Measurements from ENCODE around the gene CD2BP2. TPM values are rescaled to one million over a fixed set of nuclear protein-coding genes. Genes with fewer than 3 reads are reported as not detected.

Gene CD2BP2
- polyA plus RNA-seq, 3 donors: 53.8 to 60.5 (median 56.7) TPM

DNA sequence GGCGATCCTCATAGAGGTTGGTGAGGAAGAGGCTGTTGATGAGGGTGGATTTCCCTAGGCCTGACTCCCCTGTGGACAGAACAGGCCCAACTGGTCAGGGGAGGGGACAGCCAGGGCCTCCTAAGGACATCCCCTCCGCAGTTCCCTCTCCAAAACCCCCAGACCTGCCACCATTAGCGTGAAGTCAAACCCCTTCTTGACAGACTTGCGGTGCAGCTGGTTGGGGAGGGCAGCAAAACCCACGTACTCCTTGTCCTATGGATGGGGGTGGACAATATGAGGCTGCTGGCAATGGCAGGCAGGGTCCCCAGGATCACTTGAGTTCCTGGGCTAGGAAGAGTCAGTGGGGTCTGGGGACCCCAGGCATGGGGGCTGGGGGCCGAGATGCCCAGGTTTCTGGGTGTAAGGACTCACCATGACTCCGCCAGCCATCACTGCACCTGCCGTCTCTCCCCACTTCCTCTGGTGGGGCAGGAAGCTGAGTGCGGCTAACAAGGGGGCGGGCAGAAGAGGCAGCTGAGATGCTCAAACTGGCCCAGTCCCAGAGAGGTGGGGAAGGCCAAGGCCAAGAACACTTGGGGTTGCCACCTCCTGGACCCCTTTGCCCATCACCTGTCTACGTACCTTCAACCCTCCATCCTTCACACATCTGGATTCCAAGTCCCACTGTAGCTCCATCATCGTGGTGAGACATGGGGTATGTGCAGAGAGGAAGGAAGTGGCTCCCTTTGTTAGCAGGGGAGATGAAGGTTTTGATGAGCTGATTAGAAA, 27.2 kb upstream of the CD2BP2 start, which contains the start of gene SEPTIN1:
Gene SEPTIN1 (minus strand): TSS at position 451 of the 771 bp plus-strand sequence. CDS start 19 bp downstream, at position 432.
- no peak for DNase-seq (ENCODE audit: extremely low read depth in 1 of 11, low read depth in 9 of 11, low spot score in 4 of 11)

DNA sequence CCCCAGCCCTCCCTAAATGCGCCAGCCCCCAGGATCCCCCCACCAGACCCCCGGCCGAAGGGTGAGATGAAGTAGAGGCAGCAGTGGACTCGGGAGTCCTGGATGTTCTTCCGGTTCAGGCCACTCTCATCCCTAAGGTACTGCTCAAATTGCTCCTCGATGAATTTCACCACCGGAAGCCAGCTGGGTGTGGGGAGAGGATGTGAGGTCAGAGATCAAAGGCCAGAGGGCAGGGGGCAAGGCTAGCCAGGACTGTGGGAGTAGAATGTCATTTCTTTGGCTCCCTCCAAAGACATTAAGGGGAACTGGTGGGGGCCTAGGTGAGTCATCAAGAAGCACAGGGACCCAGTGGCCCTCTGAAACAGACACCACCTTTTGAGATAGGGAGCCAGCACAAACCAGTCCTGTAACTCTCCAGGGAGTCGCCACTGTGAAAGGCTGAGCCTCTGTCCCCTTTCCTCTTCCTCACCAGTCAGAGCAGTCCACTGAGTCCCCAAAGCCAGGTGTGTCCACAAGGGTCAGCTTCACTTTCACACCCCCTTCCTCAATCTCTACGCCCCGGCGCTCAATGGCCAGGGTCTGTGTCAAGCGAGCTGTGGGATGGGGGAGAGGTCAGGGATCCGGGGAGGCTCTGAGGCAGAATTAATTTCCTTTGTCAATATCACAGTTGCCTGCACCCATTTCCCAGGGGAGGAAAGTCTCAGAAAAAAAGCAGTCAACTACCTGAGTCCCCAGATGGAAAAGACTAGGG, 26.4 kb upstream of the CD2BP2 start:
- no peak for DNase-seq (ENCODE audit: extremely low read depth in 1 of 11, low read depth in 9 of 11, low spot score in 4 of 11)

DNA sequence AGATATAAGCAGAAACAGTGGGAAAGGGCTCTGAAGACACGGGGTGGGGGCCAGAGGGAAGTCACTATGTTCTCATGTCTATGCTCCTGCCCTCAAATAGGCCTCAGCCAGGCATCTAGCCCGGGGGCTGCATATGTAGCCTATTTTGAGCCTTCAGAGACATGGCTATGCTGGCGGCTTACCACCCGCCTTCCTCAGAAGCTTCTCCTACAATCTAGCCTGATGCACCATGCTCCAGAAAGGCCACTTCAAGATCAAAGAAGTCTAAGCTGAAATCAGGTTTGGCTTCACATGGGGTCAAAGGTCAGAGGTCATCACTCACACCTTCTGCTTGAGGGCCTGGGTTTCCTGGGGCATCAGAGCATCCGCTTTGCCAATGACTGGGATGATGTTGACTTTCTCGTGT, 25.7 kb upstream of the CD2BP2 start:
- DNase-seq (ENCODE audit: extremely low read depth in 1 of 11, low read depth in 9 of 11, low spot score in 4 of 11): no peak

DNA sequence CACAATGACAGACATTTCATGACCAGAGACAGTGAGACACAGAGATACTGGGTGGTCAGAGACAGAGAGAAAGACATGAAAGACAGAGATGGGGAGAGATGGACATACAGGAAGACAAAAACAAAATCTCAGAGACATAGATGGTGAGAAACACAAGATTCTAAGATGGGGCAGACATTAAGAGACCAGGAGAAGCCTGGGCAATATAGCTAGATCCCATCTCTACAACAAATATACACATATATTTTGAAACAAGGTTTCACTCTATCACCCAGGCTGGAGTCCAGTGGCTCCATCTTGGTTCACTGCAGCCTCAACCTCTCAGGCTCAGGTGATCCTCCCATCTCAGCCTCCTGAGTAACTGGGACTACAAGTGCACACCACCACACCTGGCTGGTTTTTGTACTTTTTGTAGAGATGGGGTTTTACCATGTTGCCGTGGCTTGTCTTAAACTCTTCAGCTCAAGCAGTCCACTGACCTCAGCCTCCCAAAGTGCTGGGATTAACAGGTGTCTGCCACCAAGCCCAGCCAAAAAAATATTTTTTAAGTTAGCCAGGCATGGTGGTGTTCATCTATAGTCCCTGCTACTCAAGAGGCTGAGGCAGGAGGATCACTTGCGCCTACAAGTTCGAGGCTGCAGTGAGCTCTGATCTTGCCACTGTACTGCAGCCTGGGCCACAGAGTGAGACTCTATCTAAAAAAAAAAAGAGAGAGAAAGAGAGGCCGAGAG, 25.1 kb upstream of the CD2BP2 start:
- no peak for DNase-seq (ENCODE audit: extremely low read depth in 1 of 11, low read depth in 9 of 11, low spot score in 4 of 11)

DNA sequence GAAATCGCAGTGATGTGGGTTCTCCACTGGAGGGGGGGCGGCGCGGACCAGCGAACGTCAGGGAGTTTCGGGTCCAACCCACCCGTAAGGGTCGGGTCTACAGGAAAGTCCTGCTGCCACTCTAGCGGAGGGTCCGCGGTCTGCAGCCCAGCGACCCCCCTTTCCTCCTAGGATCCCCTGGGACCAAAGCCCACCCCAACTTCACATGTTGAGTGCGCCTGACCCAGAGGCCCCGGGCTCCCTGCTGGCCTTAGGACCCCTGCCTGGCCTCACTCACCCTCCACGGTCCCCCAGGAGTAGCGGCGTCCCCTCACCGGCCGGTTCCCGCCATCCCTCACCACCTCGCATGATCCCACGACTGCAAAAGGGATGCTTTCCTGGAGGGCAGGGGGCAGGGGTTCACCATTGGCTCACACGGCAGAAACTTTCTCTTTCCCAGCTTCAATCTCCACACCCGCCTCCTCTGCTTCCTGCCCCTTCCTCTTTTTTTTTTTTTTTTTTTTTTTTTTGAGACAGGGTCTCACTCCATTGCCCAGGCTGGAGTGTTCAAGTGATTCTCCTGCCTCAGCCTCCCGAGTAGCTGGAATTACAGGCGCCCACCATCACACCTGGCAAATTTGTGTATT, 24.2 kb upstream of the CD2BP2 start:
- DNase-seq (ENCODE audit: extremely low read depth in 1 of 11, low read depth in 9 of 11, low spot score in 4 of 11): no peak

DNA sequence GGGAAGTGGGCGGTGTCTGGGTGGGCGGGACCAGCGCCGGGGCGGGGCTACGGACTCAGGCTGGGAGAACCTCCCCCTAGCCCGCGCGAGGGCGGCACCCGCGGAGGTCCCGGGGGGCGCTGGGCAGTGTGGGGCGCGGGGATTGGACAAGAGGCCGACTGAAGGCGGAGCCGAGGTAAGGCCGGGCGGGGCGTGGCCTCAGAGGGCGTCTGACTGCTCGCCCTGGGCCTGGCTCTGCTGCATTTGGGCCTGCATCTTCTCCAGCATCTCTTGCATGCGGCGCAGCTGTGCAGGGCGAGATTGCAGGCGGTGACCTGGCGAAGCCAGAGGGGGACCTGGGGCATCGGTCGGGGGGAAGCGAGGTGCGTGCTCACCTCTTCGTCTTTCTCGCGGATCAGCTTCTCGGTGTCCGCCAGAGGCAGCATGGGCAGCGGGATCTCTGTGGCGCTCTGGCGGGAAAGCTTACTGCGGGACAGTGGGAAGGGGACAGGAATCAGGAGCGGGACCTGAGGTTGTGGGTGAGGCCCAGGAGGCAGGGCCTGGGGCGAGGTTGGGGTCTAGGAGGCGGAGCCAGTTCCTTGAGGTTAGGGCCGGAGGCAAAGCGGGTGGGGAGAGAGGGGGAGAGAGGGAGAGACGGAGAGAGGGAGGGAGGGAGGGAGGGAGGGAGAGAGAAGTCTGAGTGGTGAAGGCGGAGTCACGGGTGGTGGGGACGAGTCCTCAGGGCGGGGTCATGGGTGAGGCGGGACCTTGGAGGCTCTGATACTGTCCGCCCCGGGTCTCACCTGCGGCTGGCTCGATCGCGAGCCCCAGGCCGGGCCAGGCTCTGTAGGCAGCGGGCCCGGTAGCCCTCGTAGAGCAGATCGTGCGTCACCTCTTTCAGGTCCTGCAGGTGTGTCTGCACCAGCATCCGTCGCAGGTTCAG, 23.4 kb upstream of the CD2BP2 start:
- peak; percentile 91 to 99 (median 98) for DNase-seq (ENCODE audit: extremely low read depth in 1 of 11, low read depth in 9 of 11, low spot score in 4 of 11)

DNA sequence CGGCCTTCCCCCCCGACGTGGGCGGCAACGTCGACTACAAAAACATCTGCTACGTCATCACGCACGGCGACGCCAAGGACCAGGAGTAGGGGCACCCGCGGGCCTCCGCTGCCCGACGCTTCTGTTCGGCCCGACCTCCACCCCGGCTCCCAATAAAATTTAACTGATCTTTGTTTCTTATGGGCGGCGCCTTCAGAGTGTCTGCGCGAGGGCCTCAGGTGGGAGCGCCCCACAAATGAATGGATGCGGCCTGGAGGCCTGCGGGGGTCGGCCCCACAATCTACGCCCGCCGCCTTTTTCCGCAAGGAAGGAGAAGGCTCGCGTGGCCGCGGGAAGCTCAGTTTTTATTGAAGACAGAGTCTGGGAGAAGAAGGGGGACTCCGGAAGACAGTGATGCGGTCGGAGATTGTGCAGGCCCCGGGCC, 22.7 kb upstream of the CD2BP2 start:
- peak in 8 of 11 donors; percentile 81 to 90 (median 89) for DNase-seq (ENCODE audit: extremely low read depth in 1 of 11, low read depth in 9 of 11, low spot score in 4 of 11)

DNA sequence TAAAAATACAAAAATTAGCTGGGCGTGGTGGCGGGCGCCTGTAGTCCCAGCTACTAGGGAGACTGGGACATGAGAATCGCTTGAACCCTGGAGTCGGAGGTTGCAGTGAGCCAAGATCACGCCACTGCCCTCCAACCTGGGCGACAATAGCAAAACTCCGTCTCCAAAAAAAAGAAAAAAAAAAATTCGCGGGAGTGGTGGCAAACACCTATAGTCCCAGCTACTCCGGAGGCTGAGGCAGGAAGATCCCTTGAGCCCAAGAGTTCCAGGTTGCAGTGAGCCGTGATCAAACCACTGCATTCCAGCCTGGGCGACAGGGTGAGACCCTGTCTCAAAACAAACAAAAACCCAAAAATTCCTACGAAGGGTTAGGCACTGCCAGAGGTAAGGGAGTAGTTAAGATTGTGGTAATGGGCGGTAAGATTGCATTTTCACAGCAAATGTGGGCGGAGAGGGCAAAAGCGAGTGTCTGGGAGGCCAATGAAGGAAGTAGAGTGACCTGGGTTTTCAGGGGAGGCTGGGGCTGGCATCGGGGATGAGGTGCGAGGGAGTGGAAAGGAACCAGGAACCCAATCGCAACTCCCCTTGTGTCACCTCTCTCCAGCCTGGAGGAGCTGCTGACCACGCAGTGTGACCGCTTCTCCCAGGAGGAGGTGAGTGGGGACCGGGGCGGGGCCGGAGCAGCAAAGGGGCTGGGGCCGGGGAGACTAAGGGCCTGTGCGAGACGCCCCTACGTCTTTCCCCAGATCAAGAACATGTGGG, 22.1 kb upstream of the CD2BP2 start:
- no peak for DNase-seq (ENCODE audit: extremely low read depth in 1 of 11, low read depth in 9 of 11, low spot score in 4 of 11)

DNA sequence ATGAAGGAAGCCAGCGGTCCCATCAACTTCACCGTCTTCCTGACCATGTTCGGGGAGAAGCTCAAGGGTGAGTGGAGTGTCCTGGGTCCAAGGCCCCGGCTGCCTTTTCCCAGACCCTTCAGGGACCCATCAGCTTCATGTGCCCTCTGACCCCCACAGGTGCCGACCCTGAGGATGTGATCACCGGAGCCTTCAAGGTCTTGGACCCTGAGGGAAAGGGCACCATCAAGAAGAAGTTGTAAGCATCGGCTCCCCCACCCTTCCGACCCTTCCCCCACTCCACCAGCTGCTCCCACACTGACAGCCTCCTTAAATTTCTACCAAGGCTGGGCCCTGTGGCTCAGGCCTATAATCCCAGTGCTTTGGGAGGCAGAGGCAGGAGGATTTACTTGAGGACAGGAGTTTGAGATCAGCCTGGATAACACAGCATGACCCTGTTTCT, 21.4 kb upstream of the CD2BP2 start:
- no peak for DNase-seq (ENCODE audit: extremely low read depth in 1 of 11, low read depth in 9 of 11, low spot score in 4 of 11)

DNA sequence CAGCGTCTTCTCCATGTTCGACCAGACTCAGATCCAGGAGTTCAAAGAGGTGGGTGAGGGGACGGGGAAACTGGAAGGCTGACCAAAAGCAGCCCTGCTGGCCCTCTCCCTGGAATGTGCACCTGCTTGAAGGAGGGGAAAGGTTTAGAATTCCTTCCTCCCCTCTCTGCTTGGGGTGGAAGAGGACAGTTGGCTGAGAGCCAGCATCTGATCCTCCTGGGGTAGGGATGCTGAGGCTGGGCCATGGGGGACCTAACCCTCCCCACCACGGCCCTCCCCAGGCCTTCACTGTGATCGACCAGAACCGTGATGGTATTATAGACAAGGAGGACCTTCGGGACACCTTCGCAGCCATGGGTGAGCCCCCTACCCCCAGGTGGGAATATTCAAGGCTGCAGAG, 20.8 kb upstream of the CD2BP2 start:
- no peak for DNase-seq (ENCODE audit: extremely low read depth in 1 of 11, low read depth in 9 of 11, low spot score in 4 of 11)

DNA sequence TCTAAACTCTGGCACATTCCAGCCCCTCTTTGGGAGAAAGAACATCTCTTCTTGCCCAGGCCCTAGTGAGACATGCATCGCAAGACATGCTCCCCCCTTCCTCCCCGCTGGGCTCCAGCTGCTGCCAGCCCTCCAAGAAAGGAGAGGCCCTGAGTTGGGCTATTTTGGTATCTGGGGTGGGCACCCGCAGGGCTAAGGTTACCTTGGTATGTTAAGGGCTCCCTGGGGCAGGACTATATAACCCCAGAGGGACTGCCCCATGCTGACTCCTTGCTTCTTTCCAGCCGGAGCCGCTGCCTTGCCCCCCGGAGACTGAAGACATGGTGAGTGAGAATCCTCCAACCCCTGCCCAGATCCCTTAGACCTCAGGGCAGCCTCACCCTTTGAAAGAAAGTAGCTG, 19.4 kb upstream of the CD2BP2 start, which contains the start of gene MYL11:
Gene MYL11 (plus strand): TSS at position 265 of the 400 bp plus-strand sequence. CDS start 56 bp downstream, at position 321.
- no peak for DNase-seq (ENCODE audit: extremely low read depth in 1 of 11, low read depth in 9 of 11, low spot score in 4 of 11)

DNA sequence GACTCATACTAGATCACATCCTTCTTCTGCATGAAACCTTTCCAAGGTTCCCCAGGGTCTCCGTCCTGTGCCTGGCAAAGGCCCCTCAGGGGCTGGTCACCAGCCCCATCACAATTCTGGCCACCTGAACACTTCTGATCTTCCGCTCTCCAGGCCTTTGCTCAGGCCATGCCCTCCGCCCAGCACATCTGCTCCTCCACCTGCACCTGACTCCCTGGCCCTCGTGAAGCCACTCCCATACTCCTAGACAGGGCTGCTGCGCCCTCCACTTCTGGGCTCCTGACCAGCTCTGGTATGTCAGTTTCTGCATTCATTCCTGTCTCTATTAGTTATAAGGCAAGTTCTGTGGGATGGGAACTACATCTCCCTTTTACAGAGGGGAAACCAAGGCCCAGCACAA, 17.6 kb upstream of the CD2BP2 start:
- DNase-seq (ENCODE audit: extremely low read depth in 1 of 11, low read depth in 9 of 11, low spot score in 4 of 11): no peak

DNA sequence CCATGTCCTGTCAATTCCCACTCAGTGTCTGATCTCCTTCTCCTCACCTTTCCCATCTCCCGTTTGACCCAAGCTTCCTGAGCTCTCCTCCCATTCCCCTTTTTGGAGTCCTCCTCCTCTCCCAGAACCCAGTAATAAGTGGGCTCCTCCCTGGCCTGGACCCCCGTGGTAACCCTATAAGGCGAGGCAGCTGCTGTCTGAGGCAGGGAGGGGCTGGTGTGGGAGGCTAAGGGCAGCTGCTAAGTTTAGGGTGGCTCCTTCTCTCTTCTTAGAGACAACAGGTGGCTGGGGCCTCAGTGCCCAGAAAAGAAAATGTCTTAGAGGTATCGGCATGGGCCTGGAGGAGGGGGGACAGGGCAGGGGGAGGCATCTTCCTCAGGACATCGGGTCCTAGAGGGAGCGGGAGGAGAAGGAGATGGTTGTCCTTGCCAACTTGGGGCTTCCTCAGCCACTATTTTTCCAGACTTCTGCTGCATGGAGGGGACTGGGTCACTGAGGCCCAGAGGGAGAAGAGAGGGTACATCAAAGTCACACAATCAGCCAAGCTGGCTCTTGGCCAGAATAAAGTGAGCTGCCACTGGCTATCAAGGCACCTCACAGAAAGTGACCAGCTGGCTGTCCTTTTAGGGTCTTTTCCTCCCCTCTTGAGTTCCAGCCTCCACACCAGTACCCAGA, 17.1 kb upstream of the CD2BP2 start:
- DNase-seq (ENCODE audit: extremely low read depth in 1 of 11, low read depth in 9 of 11, low spot score in 4 of 11): no peak

DNA sequence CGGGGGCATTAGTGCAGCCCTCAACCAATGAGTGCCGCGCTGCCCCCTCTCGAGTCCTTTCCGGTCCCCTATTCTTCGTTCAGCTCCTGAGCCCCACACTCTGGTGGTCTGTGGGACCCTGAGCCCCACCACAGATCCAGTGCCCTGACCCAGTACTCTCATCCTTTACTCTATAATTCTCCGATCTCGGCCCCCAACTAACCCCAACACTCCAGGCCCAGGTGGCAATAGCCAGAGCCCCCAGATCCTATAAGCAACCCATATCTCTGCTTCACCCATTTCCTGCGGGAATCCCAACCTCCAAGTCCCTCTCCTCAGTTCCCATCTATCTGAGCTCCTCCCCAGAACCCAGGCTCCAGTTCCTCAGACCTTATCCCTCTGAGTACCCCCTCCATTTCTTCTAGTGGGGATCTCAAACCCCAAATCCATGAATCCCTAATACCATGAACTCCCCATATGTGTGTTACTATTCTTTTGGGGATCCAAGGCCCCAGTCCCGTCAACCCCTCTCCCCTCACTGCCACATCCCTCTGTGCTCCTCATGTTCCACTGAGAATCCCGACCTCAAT, 16.2 kb upstream of the CD2BP2 start:
- no peak for DNase-seq (ENCODE audit: extremely low read depth in 1 of 11, low read depth in 9 of 11, low spot score in 4 of 11)

DNA sequence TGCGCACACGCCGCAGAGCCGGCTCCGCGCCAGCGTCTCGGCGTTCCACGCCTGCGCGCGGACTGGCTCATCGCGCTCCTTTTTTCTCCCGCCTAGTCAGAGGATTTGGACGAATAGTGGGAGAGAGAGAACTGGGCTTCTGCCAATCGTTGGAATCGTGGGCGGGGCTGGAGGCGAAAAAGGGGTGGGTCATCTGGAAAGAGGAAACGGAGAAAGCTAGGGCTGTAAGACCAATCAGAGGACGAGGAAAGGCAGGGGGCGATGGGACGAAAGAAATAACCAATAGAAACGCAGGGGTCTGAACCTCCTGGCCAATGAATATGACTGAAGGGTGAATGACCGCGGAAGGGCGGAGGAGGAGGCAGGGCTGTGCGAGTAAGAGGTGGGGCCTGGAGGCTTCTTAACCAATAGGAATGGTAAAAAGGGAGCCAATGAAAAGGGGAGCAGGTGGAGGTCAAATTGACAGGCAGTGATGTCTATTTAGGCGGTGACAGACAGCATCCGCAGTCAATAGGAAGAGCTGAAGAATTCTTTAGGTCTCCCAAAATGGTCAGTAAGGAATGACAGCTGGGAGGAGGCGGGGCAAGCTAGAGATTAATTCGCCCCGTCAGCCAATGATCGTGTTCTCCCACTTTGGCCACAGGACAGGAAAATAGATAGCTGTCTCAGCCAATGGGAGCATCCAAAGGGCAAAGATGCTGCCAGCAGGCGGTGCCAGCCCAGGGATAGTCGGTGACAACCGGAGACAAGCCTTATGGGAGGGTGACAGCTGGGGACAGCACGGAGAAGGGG, 15.5 kb upstream of the CD2BP2 start, which contains the start of gene TBC1D10B:
Gene TBC1D10B (minus strand): TSS at position 39 of the 792 bp plus-strand sequence. CDS start 311 bp downstream, outside the sequence.
- DNase-seq (ENCODE audit: extremely low read depth in 1 of 11, low read depth in 9 of 11, low spot score in 4 of 11): peak; percentile 98 to 100 (median 100)

Data from renal cortex interstitium (tissue), 11 donors.